Natural killer cell (primary cell): ENCODE data around the gene FAM98C. TPM values are rescaled to one million over a fixed set of nuclear protein-coding genes. Genes with fewer than 3 reads are reported as not detected.

Experiments used
- ATAC-seq, 3 donors: fragments of 150-1000 bp in 2 of 3; fragments of 200-7000 bp in 1 of 3; cut with Tn5 transposase; 1 replicate in 1 of 3; 2 replicates in 2 of 3; pipeline ENCODE4 v1.10.0; 2021; ENCODE audit warnings: mild to moderate bottlenecking in 2 of 3, moderate library complexity in 2 of 3
- DNase-seq, 2 donors: peaks; one replicate each; pipeline versions ENCODE4 v3.0.0 to v3.0.0-alpha.2; 2013 to 2021; ENCODE audit warnings: mixed read lengths in 1 of 2
- H3K27ac ChIP-seq: one replicate; pipeline ENCODE4 v1.5.1; 2013; ENCODE audit warnings: mild to moderate bottlenecking, low read length
- H3K27me3 ChIP-seq: one replicate; pipeline ENCODE4 v1.6.1; 2013; ENCODE audit warnings: low read length; ENCODE audit not compliant: control insufficient read depth, insufficient read depth
- H3K36me3 ChIP-seq: one replicate; pipeline ENCODE4 v1.6.1; 2013; ENCODE audit warnings: low read length; ENCODE audit not compliant: control insufficient read depth, insufficient read depth
- H3K4me1 ChIP-seq: one replicate; pipeline ENCODE4 v1.6.1; 2013; ENCODE audit warnings: low read length; ENCODE audit not compliant: control insufficient read depth, insufficient read depth
- H3K4me3 ChIP-seq: one replicate; pipeline ENCODE4 v1.5.1; 2013; ENCODE audit warnings: low read length
- H3K9me3 ChIP-seq: one replicate; pipeline ENCODE4 v1.6.1; 2013; ENCODE audit warnings: low read length; ENCODE audit not compliant: control insufficient read depth, insufficient read depth
- H3K27ac Mint-ChIP-seq, 2 donors: one replicate each; pipeline ENCODE4 v1.8.0; 2022; ENCODE audit warnings: mild to moderate bottlenecking in 2 of 2, mixed read lengths in 2 of 2, moderate library complexity in 1 of 2
- H3K27me3 Mint-ChIP-seq, 2 donors: one replicate each; pipeline ENCODE4 v1.8.0; 2022; ENCODE audit warnings: low read depth in 2 of 2, mixed read lengths in 2 of 2
- H3K36me3 Mint-ChIP-seq: one replicate; pipeline ENCODE4 v1.8.0; 2022; ENCODE audit warnings: mixed read lengths
- H3K4me1 Mint-ChIP-seq, 2 donors: one replicate each; pipeline ENCODE4 v1.8.0; 2022; ENCODE audit warnings: mixed read lengths in 2 of 2
- H3K4me3 Mint-ChIP-seq: one replicate; pipeline ENCODE4 v1.8.0; 2022; ENCODE audit warnings: mild to moderate bottlenecking, moderate library complexity, mixed read lengths
- H3K9me3 Mint-ChIP-seq, 2 donors: one replicate each; pipeline ENCODE4 v1.8.0; 2022; ENCODE audit warnings: mixed read lengths in 2 of 2
- WGBS: methylation state at CpG from one replicate; pipeline ENCODE4 v1.1.7; 2013; ENCODE audit warnings: missing lambda C conversion rate; ENCODE audit not compliant: insufficient coverage; 5-methylcytosine and 5-hydroxymethylcytosine counted together
- intact Hi-C: fragments of 100-400 bp; cut with micrococcal nuclease; formaldehyde crosslinking; loops from one replicate; pipeline ENCODE4 v1.14.2; 2022
- total RNA-seq, 4 donors: library from RNA; stranded (reverse); fragments of 120-200 nt in 1 of 4; gene quantifications; one replicate each; pipeline versions ENCODE4 v1.2.3 to v1.2.4, GENCODE V29; 2013 to 2022
- TF ChIP-seq, protein P1 (sequence below): fragments of 200-600 bp; IDR thresholded peaks from one replicate; pipeline ENCODE4 v1.8.0; 2022; ENCODE audit warnings: antibody characterized with exemption

Gene FAM98C
- total RNA-seq, 3 donors from 2014 or later (not counting 1 experiment from before 2014, with no cell fraction given): 36.9 to 42.1 (median 41.6) TPM

DNA sequence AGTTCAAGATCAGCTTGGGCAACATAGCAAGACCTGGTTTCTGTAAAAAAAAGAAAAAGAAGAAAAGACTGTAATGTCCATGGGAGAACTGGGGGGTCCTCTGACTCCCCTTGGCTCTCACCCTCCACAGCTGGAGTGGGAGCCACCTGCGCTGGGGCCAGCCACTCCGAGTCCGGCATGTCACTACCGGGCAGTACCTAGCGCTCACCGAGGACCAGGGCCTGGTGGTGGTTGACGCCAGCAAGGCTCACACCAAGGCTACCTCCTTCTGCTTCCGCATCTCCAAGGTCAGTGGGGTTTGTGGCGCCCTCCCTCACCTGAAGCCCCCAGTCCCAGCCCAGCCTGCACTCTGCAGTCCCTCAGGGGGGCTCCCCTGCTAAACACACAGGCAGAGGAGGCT is 45.3 kb downstream of the FAM98C start:
- TF ChIP-seq, protein P1, sequence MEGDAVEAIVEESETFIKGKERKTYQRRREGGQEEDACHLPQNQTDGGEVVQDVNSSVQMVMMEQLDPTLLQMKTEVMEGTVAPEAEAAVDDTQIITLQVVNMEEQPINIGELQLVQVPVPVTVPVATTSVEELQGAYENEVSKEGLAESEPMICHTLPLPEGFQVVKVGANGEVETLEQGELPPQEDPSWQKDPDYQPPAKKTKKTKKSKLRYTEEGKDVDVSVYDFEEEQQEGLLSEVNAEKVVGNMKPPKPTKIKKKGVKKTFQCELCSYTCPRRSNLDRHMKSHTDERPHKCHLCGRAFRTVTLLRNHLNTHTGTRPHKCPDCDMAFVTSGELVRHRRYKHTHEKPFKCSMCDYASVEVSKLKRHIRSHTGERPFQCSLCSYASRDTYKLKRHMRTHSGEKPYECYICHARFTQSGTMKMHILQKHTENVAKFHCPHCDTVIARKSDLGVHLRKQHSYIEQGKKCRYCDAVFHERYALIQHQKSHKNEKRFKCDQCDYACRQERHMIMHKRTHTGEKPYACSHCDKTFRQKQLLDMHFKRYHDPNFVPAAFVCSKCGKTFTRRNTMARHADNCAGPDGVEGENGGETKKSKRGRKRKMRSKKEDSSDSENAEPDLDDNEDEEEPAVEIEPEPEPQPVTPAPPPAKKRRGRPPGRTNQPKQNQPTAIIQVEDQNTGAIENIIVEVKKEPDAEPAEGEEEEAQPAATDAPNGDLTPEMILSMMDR: no peak
- no peaks in the 10 kb centered on the region for H3K9me3 ChIP-seq
- Mint-ChIP-seq H3K27ac (no peak overlapping the region), H3K9me3 (no peaks in the 10 kb centered on the region), H3K4me3 (no peak overlapping the region), H3K36me3 (no peaks in the 10 kb centered on the region), H3K4me1 (peaks cover 0 to under 1% of the 10 kb centered on the region in 2 donors), H3K27me3 (peaks cover 6 to 12% of the 10 kb centered on the region in 2 donors)
- H3K27me3 ChIP-seq: no peaks in the 10 kb centered on the region
- H3K4me3 ChIP-seq: no peak overlapping the region
- ATAC-seq (no peak), DNase-seq (no peak)
- no peaks in the 10 kb centered on the region for H3K36me3 ChIP-seq
- H3K27ac ChIP-seq: no peak overlapping the region
- intact Hi-C loops: no loop called here
- H3K4me1 ChIP-seq: no peaks in the 10 kb centered on the region
- 91% methylated on average over 9 of the region's 9 CpGs for WGBS

DNA sequence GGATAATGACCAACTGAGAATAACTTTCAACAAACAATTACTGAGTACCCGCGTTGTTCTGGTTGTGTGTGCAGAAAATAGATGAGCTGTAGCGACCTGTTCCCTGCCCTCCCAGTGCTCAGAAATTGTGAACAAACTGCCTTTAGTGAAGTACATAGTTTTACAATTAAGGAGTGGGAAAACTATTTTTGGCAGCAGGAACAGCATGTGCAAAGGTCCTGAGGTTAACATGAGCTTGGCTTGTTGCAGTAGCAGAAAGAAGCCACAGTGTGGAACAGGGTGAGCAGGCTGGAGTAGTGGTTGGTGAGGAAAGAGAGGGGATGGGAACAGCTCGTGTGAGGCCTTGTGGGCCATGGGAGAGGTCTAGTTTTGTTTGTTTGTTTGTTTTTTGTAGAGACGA is 46.6 kb downstream of the FAM98C start:
- intact Hi-C loops: no loop called here
- no peaks in the 10 kb centered on the region for H3K36me3 Mint-ChIP-seq
- Histone ChIP-seq H3K27me3 (no peaks in the 10 kb centered on the region), H3K4me3 (no peak overlapping the region), H3K27ac (no peak overlapping the region), H3K4me1 (no peaks in the 10 kb centered on the region), H3K36me3 (no peaks in the 10 kb centered on the region), H3K9me3 (no peaks in the 10 kb centered on the region)
- DNase-seq: no peak
- WGBS: 87% methylated on average over 5 of the region's 5 CpGs
- TF ChIP-seq, protein P1: no peak
- no peak overlapping the region for H3K4me3 Mint-ChIP-seq
- peaks cover 0 to 4% of the 10 kb centered on the region in 2 donors for H3K4me1 Mint-ChIP-seq
- no peak for ATAC-seq
- H3K27ac Mint-ChIP-seq: no peak overlapping the region
- H3K27me3 Mint-ChIP-seq: peaks cover 6 to 12% of the 10 kb centered on the region in 2 donors
- H3K9me3 Mint-ChIP-seq: no peaks in the 10 kb centered on the region

DNA sequence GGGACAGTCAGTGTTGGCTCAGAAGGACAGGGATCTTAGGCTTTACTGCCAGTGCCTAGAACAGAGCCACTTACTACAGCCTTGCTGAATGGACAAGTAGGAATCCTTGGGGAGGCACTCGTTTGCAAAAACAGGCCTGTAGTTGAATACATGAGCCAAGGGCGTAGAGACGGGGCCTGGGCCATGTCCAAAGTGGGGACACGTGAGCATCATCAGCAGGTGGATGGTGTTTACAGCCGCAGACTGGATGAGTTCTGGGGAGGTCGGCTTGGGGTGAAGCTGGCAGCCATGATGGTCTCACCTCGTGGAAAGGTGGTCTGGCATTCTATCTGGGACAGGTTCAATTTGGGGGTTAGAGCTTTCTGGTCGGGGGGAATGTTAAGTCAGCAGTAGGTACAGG is 48.1 kb downstream of the FAM98C start:
- H3K27me3 ChIP-seq: no peaks in the 10 kb centered on the region
- Mint-ChIP-seq H3K27ac (no peak overlapping the region), H3K27me3 (peaks cover 6 to 12% of the 10 kb centered on the region in 2 donors), H3K4me3 (no peak overlapping the region), H3K4me1 (peaks cover 0 to 4% of the 10 kb centered on the region in 2 donors), H3K9me3 (no peaks in the 10 kb centered on the region), H3K36me3 (no peaks in the 10 kb centered on the region)
- no peak overlapping the region for H3K27ac ChIP-seq
- TF ChIP-seq, protein P1: no peak
- WGBS: 86% methylated on average over 8 of the region's 8 CpGs
- ATAC-seq (no peak), DNase-seq (no peak)
- H3K36me3 ChIP-seq: no peaks in the 10 kb centered on the region
- no peak overlapping the region for H3K4me3 ChIP-seq
- intact Hi-C loops: no loop called here
- no peaks in the 10 kb centered on the region for H3K4me1 ChIP-seq
- no peaks in the 10 kb centered on the region for H3K9me3 ChIP-seq

DNA sequence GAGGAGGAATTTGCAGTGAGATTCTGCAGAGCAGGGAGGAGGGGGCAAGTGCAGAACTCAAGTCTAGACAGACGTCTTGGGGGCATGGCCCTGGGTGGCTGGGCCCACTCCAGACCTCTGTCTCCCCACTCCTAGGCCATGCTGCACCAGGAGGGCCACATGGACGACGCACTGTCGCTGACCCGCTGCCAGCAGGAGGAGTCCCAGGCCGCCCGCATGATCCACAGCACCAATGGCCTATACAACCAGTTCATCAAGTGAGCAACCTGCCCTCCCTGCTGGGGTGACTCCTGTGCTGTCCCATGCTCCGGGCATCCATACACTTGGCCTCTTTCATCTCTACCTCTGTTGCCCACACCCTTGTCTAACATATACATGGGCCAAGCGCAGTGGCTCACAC is 48.7 kb downstream of the FAM98C start:
- Mint-ChIP-seq H3K27ac (no peak overlapping the region), H3K4me3 (no peak overlapping the region), H3K4me1 (peaks cover 0 to 4% of the 10 kb centered on the region in 2 donors), H3K27me3 (peaks cover 6 to 12% of the 10 kb centered on the region in 2 donors), H3K9me3 (no peaks in the 10 kb centered on the region), H3K36me3 (no peaks in the 10 kb centered on the region)
- Histone ChIP-seq H3K27me3 (no peaks in the 10 kb centered on the region), H3K4me3 (no peak overlapping the region), H3K36me3 (no peaks in the 10 kb centered on the region), H3K9me3 (no peaks in the 10 kb centered on the region), H3K27ac (no peak overlapping the region), H3K4me1 (no peaks in the 10 kb centered on the region)
- TF ChIP-seq, protein P1: no peak
- WGBS: 92% methylated on average over 9 of the region's 9 CpGs
- intact Hi-C loops: no loop called here
- DNase-seq (no peak), ATAC-seq (no peak)
